Mammary epithelial cell (primary cell): ENCODE results near the gene TRIM10.

Source experiments
- CTCF ChIP-seq, 2 donors: IDR thresholded peaks in 1 of 2; conservative IDR thresholded peaks in 1 of 2; 2 replicates each; pipeline ENCODE4 v1.5.1; 2011 to 2012; ENCODE audit warnings: inconsistent platforms in 2 of 2, low read length in 2 of 2, mild to moderate bottlenecking in 2 of 2, control low read depth in 1 of 2, low read depth in 1 of 2; ENCODE audit not compliant: insufficient read depth in 1 of 2; ENCODE audit errors: extremely low read depth in 1 of 2
- EZH2 ChIP-seq: IDR thresholded peaks from 2 replicates; pipeline ENCODE4 v1.6.1; 2012; ENCODE audit warnings: low read length, inconsistent platforms, borderline replicate concordance

- TF ChIP-seq CTCF (conservative IDR thresholded peaks at IDR 0.05 in 1 of 2, IDR thresholded peaks at IDR 0.05 in 1 of 2; ENCODE audit: extremely low read depth in 1 of 2, insufficient read depth in 1 of 2, low read depth in 1 of 2, low read length in 2 of 2) (no peak), EZH2 (no peak)
Observed at GRCh38 chr6:30154709-30155519, 6.1 kb downstream of the TRIM10 start.
